ENCODE results near the gene COPB2.
"Not testable (repeated sequence)": the region's sequence is repeated elsewhere in the genome, so short reads cannot be mapped to it uniquely, and the experiment has no call there.

COPB2 gene

GRCh38 chr3:139401155-139401554 is 11.7 kb upstream of the COPB2 start:
- H3K4me1 Mint-ChIP-seq, DNase-seq, H3K27me3 Mint-ChIP-seq, H3K27ac Mint-ChIP-seq, ATAC-seq, H3K4me3 Mint-ChIP-seq: not testable (repeated sequence)
- Mint-ChIP-seq H3K9me3 (peaks cover 38% of the 10 kb centered on the region), H3K36me3 (ENCODE audit: low read depth) (peaks cover 23% of the 10 kb centered on the region)

GRCh38 chr3:139396707-139397106 is 7.3 kb upstream of the COPB2 start:
- H3K36me3 Mint-ChIP-seq (ENCODE audit: low read depth), result peaks cover 9% of the 10 kb centered on the region
- DNase-seq, result no peak

GRCh38 chr3:139394116-139394515 is 4.7 kb upstream of the COPB2 start:
- H3K27ac Mint-ChIP-seq, result no peak overlapping the region
- H3K9me3 Mint-ChIP-seq, result no peaks in the 10 kb centered on the region
- DNase-seq, result no peak
- peaks cover 1% of the 10 kb centered on the region for H3K36me3 Mint-ChIP-seq (ENCODE audit: low read depth)
- no peak for ATAC-seq
- H3K4me1 Mint-ChIP-seq, result peaks cover 15% of the 10 kb centered on the region
- no peak overlapping the region for H3K4me3 Mint-ChIP-seq
- H3K27me3 Mint-ChIP-seq, result no peaks in the 10 kb centered on the region

More at GRCh38 chr3:139396707-139397106, 7.3 kb upstream of the COPB2 start:
- Mint-ChIP-seq H3K27ac (no peak overlapping the region), H3K27me3 (no peaks in the 10 kb centered on the region), H3K9me3 (peaks cover 12% of the 10 kb centered on the region), H3K4me1 (no peaks in the 10 kb centered on the region), H3K4me3 (no peak overlapping the region)
- no peak for ATAC-seq

- peaks cover 47% of the 10 kb centered on the region for H3K4me1 Mint-ChIP-seq
- H3K27me3 Mint-ChIP-seq, result no peaks in the 10 kb centered on the region
- DNase-seq (no peak), ATAC-seq (peak; percentile 26)
- peak overlapping the region; percentile 96 for H3K4me3 Mint-ChIP-seq
- peaks cover 1% of the 10 kb centered on the region for H3K36me3 Mint-ChIP-seq (ENCODE audit: low read depth)
- no peaks in the 10 kb centered on the region for H3K9me3 Mint-ChIP-seq
- H3K27ac Mint-ChIP-seq, result peak overlapping the region; percentile 99
These were observed 461 bp downstream of the COPB2 start for GRCh38 chr3:139388821-139389551.

- Mint-ChIP-seq H3K4me3 (peak overlapping the region; percentile 96), H3K27me3 (no peaks in the 10 kb centered on the region), H3K9me3 (no peaks in the 10 kb centered on the region), H3K36me3 (ENCODE audit: low read depth) (peaks cover 5% of the 10 kb centered on the region), H3K4me1 (peaks cover 50% of the 10 kb centered on the region), H3K27ac (no peak overlapping the region)
- DNase-seq (no peak), ATAC-seq (no peak)
These were observed 1.4 kb downstream of the COPB2 start for GRCh38 chr3:139388077-139388476.

GRCh38 chr3:139382291-139382690 is 7.2 kb downstream of the COPB2 start:
- not testable (repeated sequence) for DNase-seq, H3K4me3 Mint-ChIP-seq, H3K9me3 Mint-ChIP-seq, H3K27me3 Mint-ChIP-seq, ATAC-seq
- peaks cover 43% of the 10 kb centered on the region for H3K36me3 Mint-ChIP-seq (ENCODE audit: low read depth)
- H3K27ac Mint-ChIP-seq, result peak overlapping the region; percentile 20
- H3K4me1 Mint-ChIP-seq, result peaks cover 48% of the 10 kb centered on the region

- H3K9me3 Mint-ChIP-seq, result no peaks in the 10 kb centered on the region
- peaks cover 45% of the 10 kb centered on the region for H3K36me3 Mint-ChIP-seq (ENCODE audit: low read depth)
- H3K4me1 Mint-ChIP-seq, result peaks cover 35% of the 10 kb centered on the region
- no peak overlapping the region for H3K27ac Mint-ChIP-seq
- no peaks in the 10 kb centered on the region for H3K27me3 Mint-ChIP-seq
- ATAC-seq (no peak), DNase-seq (no peak)
- no peak overlapping the region for H3K4me3 Mint-ChIP-seq
These were observed 8.9 kb downstream of the COPB2 start for GRCh38 chr3:139380575-139380974.

GRCh38 chr3:139378587-139379241 is 10.7 kb downstream of the COPB2 start:
- peaks cover 28% of the 10 kb centered on the region for H3K4me1 Mint-ChIP-seq
- no peaks in the 10 kb centered on the region for H3K27me3 Mint-ChIP-seq
- no peak for DNase-seq
- H3K9me3 Mint-ChIP-seq, result no peaks in the 10 kb centered on the region
- H3K36me3 Mint-ChIP-seq (ENCODE audit: low read depth), result peaks cover 58% of the 10 kb centered on the region
- H3K4me3 Mint-ChIP-seq, result no peak overlapping the region
- no peak overlapping the region for H3K27ac Mint-ChIP-seq
- no peak for ATAC-seq

GRCh38 chr3:139377378-139377777 is 12.1 kb downstream of the COPB2 start:
- Mint-ChIP-seq H3K4me3 (no peak overlapping the region), H3K4me1 (peaks cover 22% of the 10 kb centered on the region), H3K36me3 (ENCODE audit: low read depth) (peaks cover 58% of the 10 kb centered on the region), H3K9me3 (no peaks in the 10 kb centered on the region), H3K27me3 (no peaks in the 10 kb centered on the region), H3K27ac (no peak overlapping the region)
- ATAC-seq (no peak), DNase-seq (no peak)

GRCh38 chr3:139374099-139374498 is 15.3 kb downstream of the COPB2 start:
- Mint-ChIP-seq H3K4me3 (no peak overlapping the region), H3K27ac (no peak overlapping the region), H3K9me3 (no peaks in the 10 kb centered on the region), H3K36me3 (ENCODE audit: low read depth) (peaks cover 55% of the 10 kb centered on the region), H3K27me3 (no peaks in the 10 kb centered on the region), H3K4me1 (peaks cover 3% of the 10 kb centered on the region)
- no peak for ATAC-seq
- no peak for DNase-seq

GRCh38 chr3:139364549-139364948 is 24.9 kb downstream of the COPB2 start:
- ATAC-seq, result no peak

GRCh38 chr3:139361276-139361675 is 28.2 kb downstream of the COPB2 start:
- Mint-ChIP-seq H3K27me3 (no peaks in the 10 kb centered on the region), H3K9me3 (no peaks in the 10 kb centered on the region), H3K36me3 (ENCODE audit: low read depth) (peaks cover 74% of the 10 kb centered on the region), H3K4me1 (peaks cover 35% of the 10 kb centered on the region), H3K4me3 (no peak overlapping the region), H3K27ac (no peak overlapping the region)
- DNase-seq, result no peak
- no peak for ATAC-seq

More at GRCh38 chr3:139364549-139364948, 24.9 kb downstream of the COPB2 start:
- H3K4me1 Mint-ChIP-seq, result peaks cover 12% of the 10 kb centered on the region
- no peaks in the 10 kb centered on the region for H3K27me3 Mint-ChIP-seq
- H3K9me3 Mint-ChIP-seq, result no peaks in the 10 kb centered on the region
- H3K36me3 Mint-ChIP-seq (ENCODE audit: low read depth), result peaks cover 73% of the 10 kb centered on the region
- H3K27ac Mint-ChIP-seq, result peak overlapping the region; percentile 35
- no peak overlapping the region for H3K4me3 Mint-ChIP-seq
- DNase-seq, result no peak

- Mint-ChIP-seq H3K27me3 (no peaks in the 10 kb centered on the region), H3K4me1 (peaks cover 48% of the 10 kb centered on the region), H3K27ac (peak overlapping the region; percentile 68), H3K4me3 (no peak overlapping the region), H3K9me3 (no peaks in the 10 kb centered on the region), H3K36me3 (ENCODE audit: low read depth) (peaks cover 75% of the 10 kb centered on the region)
- ATAC-seq (no peak), DNase-seq (no peak)
These were observed 30.4 kb downstream of the COPB2 start for GRCh38 chr3:139358841-139359562.

- Mint-ChIP-seq H3K4me3 (peak overlapping the region; percentile 28), H3K36me3 (ENCODE audit: low read depth) (peaks cover 74% of the 10 kb centered on the region), H3K27me3 (no peaks in the 10 kb centered on the region), H3K4me1 (peaks cover 53% of the 10 kb centered on the region), H3K9me3 (no peaks in the 10 kb centered on the region), H3K27ac (peak overlapping the region; percentile 84)
- DNase-seq (peak; percentile 8), ATAC-seq (peak; percentile 93)
These were observed 31.5 kb downstream of the COPB2 start for GRCh38 chr3:139357899-139358298.

GRCh38 chr3:139355891-139356290 is 33.6 kb downstream of the COPB2 start:
- ATAC-seq (no peak), DNase-seq (no peak)
- Mint-ChIP-seq H3K36me3 (ENCODE audit: low read depth) (peaks cover 75% of the 10 kb centered on the region), H3K27ac (peak overlapping the region; percentile 70), H3K4me1 (peaks cover 52% of the 10 kb centered on the region), H3K9me3 (no peaks in the 10 kb centered on the region), H3K4me3 (peak overlapping the region; percentile 2), H3K27me3 (no peaks in the 10 kb centered on the region)

Data from activated naive CD8-positive, alpha-beta T cell treated with anti-CD3 and anti-CD28 coated beads, Interleukin-2, amount 50 U/mL, for 24 hours (primary cell).